Inflammatory macrophage treated with lipopolysaccharide for 1 hour (primary cell): Measurements from ENCODE around the gene PLEKHM3.
"Not testable (repeated sequence)": the region's sequence is repeated elsewhere in the genome, so short reads cannot be mapped to it uniquely, and the experiment has no call there.

ENCODE experiments used
- DNase-seq, 2 donors: peaks; one replicate each; pipeline ENCODE4 v3.0.0-alpha.2; 2020 to 2022

PLEKHM3 gene

GRCh38 chr2:207813942-207814341 is 211.4 kb downstream of the PLEKHM3 start:
- DNase-seq = no peak

GRCh38 chr2:207813221-207813916 is 212.0 kb downstream of the PLEKHM3 start:
- no peak for DNase-seq

GRCh38 chr2:207812726-207813080 is 212.6 kb downstream of the PLEKHM3 start:
- no peak for DNase-seq

- DNase-seq = peak in 1 of 2 donors; percentile 14
Measured at GRCh38 chr2:207812058-207812725, 213.1 kb downstream of the PLEKHM3 start.

GRCh38 chr2:207811658-207812057 is 213.7 kb downstream of the PLEKHM3 start:
- not testable (repeated sequence) for DNase-seq

- DNase-seq = no peak
Measured at GRCh38 chr2:207810200-207810788, 215.0 kb downstream of the PLEKHM3 start.

- DNase-seq = no peak
Measured at GRCh38 chr2:207808119-207808518, 217.2 kb downstream of the PLEKHM3 start.

GRCh38 chr2:207807516-207807915 is 217.8 kb downstream of the PLEKHM3 start:
- no peak for DNase-seq

- no peak for DNase-seq
Measured at GRCh38 chr2:207805566-207806226, 219.6 kb downstream of the PLEKHM3 start.

GRCh38 chr2:207802650-207803049 is 222.7 kb downstream of the PLEKHM3 start:
- DNase-seq = no peak

- no peak for DNase-seq
Measured at GRCh38 chr2:207801259-207801658, 224.1 kb downstream of the PLEKHM3 start.

- DNase-seq = no peak
Measured at GRCh38 chr2:207796585-207797350, 228.6 kb downstream of the PLEKHM3 start.

- peak; percentile 45 to 63 for DNase-seq
Measured at GRCh38 chr2:207792244-207792785, 233.0 kb downstream of the PLEKHM3 start.

GRCh38 chr2:207791579-207792243 is 233.6 kb downstream of the PLEKHM3 start:
- DNase-seq = no peak

- DNase-seq = no peak
Measured at GRCh38 chr2:207790898-207791297, 234.4 kb downstream of the PLEKHM3 start.

- no peak for DNase-seq
Measured at GRCh38 chr2:207787800-207788199, 237.5 kb downstream of the PLEKHM3 start.

GRCh38 chr2:207787017-207787416 is 238.3 kb downstream of the PLEKHM3 start:
- peak in 1 of 2 donors; percentile 19 for DNase-seq

GRCh38 chr2:207784898-207785297 is 240.4 kb downstream of the PLEKHM3 start:
- DNase-seq = no peak

GRCh38 chr2:207783514-207783913 is 241.8 kb downstream of the PLEKHM3 start:
- DNase-seq = no peak

- DNase-seq = no peak
Measured at GRCh38 chr2:207782238-207783030, 242.9 kb downstream of the PLEKHM3 start.

- no peak for DNase-seq
Measured at GRCh38 chr2:207779523-207779922, 245.8 kb downstream of the PLEKHM3 start.
